BLaER1 treated with 17β-estradiol and CSF1 and Interleukin-3, amounts not matched to agents 10 nM and 100 nM (cell line): Measurements from ENCODE around the gene SET.

Source experiments
- H3K27ac ChIP-seq, 11 experiments: shearing (Covaris generic); formaldehyde crosslinking; 2 replicates each; pipeline ENCODE4 v1.8.1; 2022
- H3K27me3 ChIP-seq, 11 experiments: shearing (Covaris generic); formaldehyde crosslinking; 2 replicates each; pipeline ENCODE4 v1.8.1; 2022
- H3K36me3 ChIP-seq, 11 experiments: shearing (Covaris generic); formaldehyde crosslinking; 2 replicates each; pipeline ENCODE4 v1.8.1; 2022
- H3K4me1 ChIP-seq, 10 experiments: shearing (Covaris generic); formaldehyde crosslinking; 2 replicates each; pipeline ENCODE4 v1.8.1; 2022
- H3K4me2 ChIP-seq, 11 experiments: shearing (Covaris generic); formaldehyde crosslinking; 2 replicates each; pipeline ENCODE4 v1.8.1; 2022
- H3K4me3 ChIP-seq, 10 experiments: shearing (Covaris generic); formaldehyde crosslinking; 2 replicates each; pipeline ENCODE4 v1.8.1; 2022
- H3K9ac ChIP-seq, 11 experiments: shearing (Covaris generic); formaldehyde crosslinking; 2 replicates each; pipeline ENCODE4 v1.8.1; 2022
- H3K9me3 ChIP-seq, 11 experiments: shearing (Covaris generic); formaldehyde crosslinking; replicated peaks in 1 of 11; 2 replicates each; pipeline ENCODE4 v1.8.1; 2022
- H4K20me1 ChIP-seq, 11 experiments: shearing (Covaris generic); formaldehyde crosslinking; 2 replicates each; pipeline ENCODE4 v1.8.1; 2022
- Cebpa-rat ChIP-seq, 11 experiments: shearing (Covaris generic); IDR thresholded peaks; 2 replicates each; pipeline ENCODE4 v1.8.1; 2022

The SET gene

GRCh38 chr9:128729302-128729701 lies 40.3 kb downstream of the SET start:
- Histone ChIP-seq H3K27ac (peak overlapping the region in 8 of 11 experiments; percentile 17 to 58 (median 34); a peak in 12 of 22 replicates), H3K9me3 (no peaks in the 10 kb centered on the region), H3K9ac (peak overlapping the region in 9 of 11 experiments; percentile 0 to 56 (median 34); a peak in 12 of 22 replicates), H3K4me2 (peak overlapping the region; percentile 7 to 75 (median 64); a peak in 18 of 22 replicates), H3K36me3 (peaks cover 0 to 21% (median 11%) of the 10 kb centered on the region in 11 experiments; a peak in 9 of 22 replicates), H3K4me1 (peaks cover 24 to 66% (median 61%) of the 10 kb centered on the region in 10 experiments), H3K4me3 (no peak overlapping the region), H4K20me1 (no peaks in the 10 kb centered on the region; a peak in 1 of 22 replicates), H3K27me3 (no peaks in the 10 kb centered on the region)
- TF ChIP-seq Cebpa-rat (IDR thresholded peaks at IDR 0.05), result no peak

GRCh38 chr9:128729766-128730517 lies 40.9 kb downstream of the SET start:
- peaks cover 19 to 60% (median 55%) of the 10 kb centered on the region in 10 experiments for H3K4me1 ChIP-seq
- H3K27ac ChIP-seq, result peak overlapping the region in 2 of 11 experiments; percentile 2 to 53; a peak in 1 of 22 replicates
- H3K4me2 ChIP-seq, result peak overlapping the region; percentile 7 to 75 (median 64); a peak in 18 of 22 replicates
- H3K36me3 ChIP-seq, result peaks cover 0 to 28% (median 12%) of the 10 kb centered on the region in 11 experiments; a peak in 12 of 22 replicates
- no peak overlapping the region for H3K4me3 ChIP-seq
- H4K20me1 ChIP-seq, result no peaks in the 10 kb centered on the region; a peak in 1 of 22 replicates
- H3K27me3 ChIP-seq, result no peaks in the 10 kb centered on the region
- H3K9ac ChIP-seq, result peak overlapping the region in 9 of 11 experiments; percentile 8 to 56 (median 34); a peak in 10 of 22 replicates
- no peaks in the 10 kb centered on the region for H3K9me3 ChIP-seq
- no peak for TF ChIP-seq Cebpa-rat (IDR thresholded peaks at IDR 0.05)

GRCh38 chr9:128731093-128731492 lies 42.1 kb downstream of the SET start:
- Histone ChIP-seq H3K9me3 (no peaks in the 10 kb centered on the region), H3K4me1 (peaks cover 18 to 48% (median 43%) of the 10 kb centered on the region in 10 experiments), H3K4me2 (no peak overlapping the region), H3K36me3 (peaks cover 0 to 34% (median 16%) of the 10 kb centered on the region in 11 experiments; a peak in 13 of 22 replicates), H3K27me3 (no peaks in the 10 kb centered on the region), H3K27ac (no peak overlapping the region), H3K9ac (no peak overlapping the region), H4K20me1 (no peaks in the 10 kb centered on the region; a peak in 1 of 22 replicates), H3K4me3 (no peak overlapping the region)
- TF ChIP-seq Cebpa-rat (IDR thresholded peaks at IDR 0.05), result no peak

- peaks cover 0 to 35% (median 16%) of the 10 kb centered on the region in 11 experiments; a peak in 13 of 22 replicates for H3K36me3 ChIP-seq
- no peak overlapping the region for H3K27ac ChIP-seq
- no peaks in the 10 kb centered on the region for H3K27me3 ChIP-seq
- H3K9me3 ChIP-seq, result no peaks in the 10 kb centered on the region
- no peak for TF ChIP-seq Cebpa-rat (IDR thresholded peaks at IDR 0.05)
- H3K4me3 ChIP-seq, result no peak overlapping the region
- no peak overlapping the region for H3K4me2 ChIP-seq
- no peaks in the 10 kb centered on the region; a peak in 1 of 22 replicates for H4K20me1 ChIP-seq
- no peak overlapping the region for H3K9ac ChIP-seq
- peaks cover 18 to 44% (median 37%) of the 10 kb centered on the region in 10 experiments for H3K4me1 ChIP-seq
Observed at GRCh38 chr9:128731691-128732090, 42.7 kb downstream of the SET start.

GRCh38 chr9:128732576-128732975 lies 43.6 kb downstream of the SET start:
- Histone ChIP-seq H3K27ac (0 out of 22 replicates have a peak overlapping the region, but pooled peaks of 1 of the 11 experiments have one; percentile 44), H3K27me3 (no peaks in the 10 kb centered on the region), H3K36me3 (peaks cover 0 to 44% (median 24%) of the 10 kb centered on the region in 11 experiments; a peak in 13 of 22 replicates), H3K4me3 (no peak overlapping the region), H3K4me1 (peaks cover 18 to 40% (median 30%) of the 10 kb centered on the region in 10 experiments), H3K9me3 (no peaks in the 10 kb centered on the region), H3K4me2 (peak overlapping the region in 3 of 11 experiments; percentile 3 to 60 (median 5); a peak in 4 of 22 replicates), H3K9ac (peak overlapping the region in 2 of 11 experiments; percentile 1 to 41; a peak in 1 of 22 replicates), H4K20me1 (no peaks in the 10 kb centered on the region; a peak in 1 of 22 replicates)
- no peak for TF ChIP-seq Cebpa-rat (IDR thresholded peaks at IDR 0.05)

GRCh38 chr9:128733256-128733655 lies 44.2 kb downstream of the SET start:
- peak overlapping the region in 5 of 11 experiments; percentile 12 to 44 (median 20); a peak in 6 of 22 replicates for H3K27ac ChIP-seq

GRCh38 chr9:128735373-128735772 lies 46.4 kb downstream of the SET start:
- Histone ChIP-seq H3K9ac (no peak overlapping the region), H3K27ac (no peak overlapping the region), H3K4me2 (no peak overlapping the region), H3K36me3 (peaks cover 0 to 60% (median 35%) of the 10 kb centered on the region in 11 experiments; a peak in 14 of 22 replicates), H4K20me1 (no peaks in the 10 kb centered on the region; a peak in 1 of 22 replicates), H3K4me1 (peaks cover 0 to 16% (median 5%) of the 10 kb centered on the region in 10 experiments; a peak in 12 of 20 replicates), H3K4me3 (no peak overlapping the region), H3K9me3 (no peaks in the 10 kb centered on the region), H3K27me3 (no peaks in the 10 kb centered on the region)
- TF ChIP-seq Cebpa-rat (IDR thresholded peaks at IDR 0.05), result no peak

More at GRCh38 chr9:128733256-128733655, 44.2 kb downstream of the SET start:
- peaks cover 11 to 33% (median 24%) of the 10 kb centered on the region in 10 experiments for H3K4me1 ChIP-seq
- H3K27me3 ChIP-seq, result no peaks in the 10 kb centered on the region
- H3K4me3 ChIP-seq, result no peak overlapping the region
- peaks cover 0 to 44% (median 24%) of the 10 kb centered on the region in 11 experiments; a peak in 13 of 22 replicates for H3K36me3 ChIP-seq
- TF ChIP-seq Cebpa-rat (IDR thresholded peaks at IDR 0.05), result no peak
- 0 out of 22 replicates have a peak overlapping the region, but pooled peaks of 1 of the 11 experiments have one; percentile 16 for H3K9ac ChIP-seq
- H3K9me3 ChIP-seq, result no peaks in the 10 kb centered on the region
- peak overlapping the region in 3 of 11 experiments; percentile 28 to 60 (median 44); a peak in 5 of 22 replicates for H3K4me2 ChIP-seq
- no peaks in the 10 kb centered on the region; a peak in 1 of 22 replicates for H4K20me1 ChIP-seq

GRCh38 chr9:128742401-128742800 lies 53.4 kb downstream of the SET start:
- Histone ChIP-seq H3K27me3 (no peaks in the 10 kb centered on the region), H3K4me1 (peaks cover 0 to 4% (median 0%) of the 10 kb centered on the region in 10 experiments; a peak in 2 of 20 replicates), H3K27ac (no peak overlapping the region), H4K20me1 (no peaks in the 10 kb centered on the region), H3K4me3 (no peak overlapping the region), H3K36me3 (peaks cover 6 to 51% (median 11%) of the 10 kb centered on the region in 11 experiments; a peak in 15 of 22 replicates), H3K9me3 (no peaks in the 10 kb centered on the region), H3K4me2 (no peak overlapping the region), H3K9ac (no peak overlapping the region)
- no peak for TF ChIP-seq Cebpa-rat (IDR thresholded peaks at IDR 0.05)

GRCh38 chr9:128743421-128743820 lies 54.4 kb downstream of the SET start:
- no peak for TF ChIP-seq Cebpa-rat (IDR thresholded peaks at IDR 0.05)
- no peak overlapping the region for H3K27ac ChIP-seq
- H4K20me1 ChIP-seq, result no peaks in the 10 kb centered on the region
- H3K4me1 ChIP-seq, result peaks cover 0 to 4% (median 0%) of the 10 kb centered on the region in 10 experiments; a peak in 2 of 20 replicates
- no peaks in the 10 kb centered on the region for H3K9me3 ChIP-seq
- no peak overlapping the region for H3K4me3 ChIP-seq
- no peaks in the 10 kb centered on the region for H3K27me3 ChIP-seq
- H3K36me3 ChIP-seq, result peaks cover 6 to 53% (median 11%) of the 10 kb centered on the region in 11 experiments; a peak in 15 of 22 replicates
- no peak overlapping the region for H3K4me2 ChIP-seq
- no peak overlapping the region for H3K9ac ChIP-seq
